Fibroblast of mammary gland (primary cell): ENCODE measurements around the gene VPS13D.

Experiments used
- DNase-seq: peaks from one replicate; pipeline ENCODE4 v3.0.0-alpha.2; 2010; ENCODE audit warnings: low read depth
- H3K4me3 ChIP-seq: 2 replicates; pipeline ENCODE4 v1.5.1; 2011; ENCODE audit warnings: low read depth, mild to moderate bottlenecking, low read length, moderate library complexity; ENCODE audit not compliant: control insufficient read depth
- TF ChIP-seq, protein P1 (sequence below): conservative IDR thresholded peaks from 2 replicates; pipeline ENCODE4 v1.5.1; 2011; ENCODE audit warnings: low read depth, low read length, inconsistent platforms; ENCODE audit not compliant: control insufficient read depth, insufficient read depth

VPS13D gene

DNA sequence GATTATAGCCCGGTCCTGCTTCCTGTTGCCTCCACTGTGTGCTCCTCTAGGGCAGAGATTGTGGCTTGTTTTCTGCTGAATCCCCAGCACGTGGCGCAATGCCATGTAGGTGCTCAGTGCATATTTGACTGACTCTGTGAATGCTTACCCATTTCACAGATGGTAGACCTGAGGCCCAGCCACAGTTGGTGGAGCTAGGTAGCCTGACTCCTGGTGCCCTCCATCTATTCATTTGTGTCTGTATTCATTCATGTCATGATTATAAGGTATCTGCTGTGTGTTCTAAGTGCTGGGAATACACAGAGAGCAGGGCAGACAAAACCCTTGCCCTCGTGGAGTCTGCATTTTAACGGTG is 40.5 kb upstream of the VPS13D start:
- H3K4me3 ChIP-seq: no peak overlapping the region
- no peak for DNase-seq
- TF ChIP-seq, protein P1, sequence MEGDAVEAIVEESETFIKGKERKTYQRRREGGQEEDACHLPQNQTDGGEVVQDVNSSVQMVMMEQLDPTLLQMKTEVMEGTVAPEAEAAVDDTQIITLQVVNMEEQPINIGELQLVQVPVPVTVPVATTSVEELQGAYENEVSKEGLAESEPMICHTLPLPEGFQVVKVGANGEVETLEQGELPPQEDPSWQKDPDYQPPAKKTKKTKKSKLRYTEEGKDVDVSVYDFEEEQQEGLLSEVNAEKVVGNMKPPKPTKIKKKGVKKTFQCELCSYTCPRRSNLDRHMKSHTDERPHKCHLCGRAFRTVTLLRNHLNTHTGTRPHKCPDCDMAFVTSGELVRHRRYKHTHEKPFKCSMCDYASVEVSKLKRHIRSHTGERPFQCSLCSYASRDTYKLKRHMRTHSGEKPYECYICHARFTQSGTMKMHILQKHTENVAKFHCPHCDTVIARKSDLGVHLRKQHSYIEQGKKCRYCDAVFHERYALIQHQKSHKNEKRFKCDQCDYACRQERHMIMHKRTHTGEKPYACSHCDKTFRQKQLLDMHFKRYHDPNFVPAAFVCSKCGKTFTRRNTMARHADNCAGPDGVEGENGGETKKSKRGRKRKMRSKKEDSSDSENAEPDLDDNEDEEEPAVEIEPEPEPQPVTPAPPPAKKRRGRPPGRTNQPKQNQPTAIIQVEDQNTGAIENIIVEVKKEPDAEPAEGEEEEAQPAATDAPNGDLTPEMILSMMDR: no peak

DNA sequence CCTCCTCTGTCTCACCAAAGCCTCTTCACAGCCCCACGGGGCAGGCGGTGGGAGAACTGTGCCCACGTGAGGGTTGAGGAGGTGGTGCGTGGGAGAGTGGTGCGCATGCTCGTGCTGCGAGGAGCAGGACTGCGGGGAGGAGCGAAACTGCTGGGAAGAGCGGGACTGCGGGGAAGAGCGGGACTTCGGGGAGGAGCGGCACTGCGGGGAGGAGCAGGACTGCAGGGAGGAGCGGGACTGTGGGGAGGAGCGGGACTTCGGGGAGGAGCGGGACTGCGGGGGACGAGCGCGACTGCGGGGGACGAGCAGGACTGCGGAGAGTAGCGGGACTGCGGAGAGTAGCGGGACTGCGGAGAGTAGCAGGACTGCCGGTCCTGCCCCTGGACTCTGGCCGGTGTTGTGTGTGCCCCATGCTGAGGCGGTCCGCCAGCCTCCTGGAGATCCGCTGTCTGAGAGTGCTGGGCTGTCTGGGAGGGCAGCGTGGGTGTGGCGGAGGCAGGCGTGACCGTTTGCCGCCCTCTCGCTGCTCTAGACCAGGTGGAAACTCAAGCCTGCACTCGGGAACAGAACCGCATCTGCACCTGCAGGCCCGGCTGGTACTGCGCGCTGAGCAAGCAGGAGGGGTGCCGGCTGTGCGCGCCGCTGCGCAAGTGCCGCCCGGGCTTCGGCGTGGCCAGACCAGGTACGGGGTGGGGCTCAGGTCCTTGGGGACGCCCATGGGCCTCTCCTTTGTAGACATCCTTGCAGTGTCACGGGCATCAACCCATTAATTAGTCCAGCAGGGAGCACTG is 38.4 kb upstream of the VPS13D start:
- TF ChIP-seq, protein P1: no peak
- H3K4me3 ChIP-seq: no peak overlapping the region
- no peak for DNase-seq

DNA sequence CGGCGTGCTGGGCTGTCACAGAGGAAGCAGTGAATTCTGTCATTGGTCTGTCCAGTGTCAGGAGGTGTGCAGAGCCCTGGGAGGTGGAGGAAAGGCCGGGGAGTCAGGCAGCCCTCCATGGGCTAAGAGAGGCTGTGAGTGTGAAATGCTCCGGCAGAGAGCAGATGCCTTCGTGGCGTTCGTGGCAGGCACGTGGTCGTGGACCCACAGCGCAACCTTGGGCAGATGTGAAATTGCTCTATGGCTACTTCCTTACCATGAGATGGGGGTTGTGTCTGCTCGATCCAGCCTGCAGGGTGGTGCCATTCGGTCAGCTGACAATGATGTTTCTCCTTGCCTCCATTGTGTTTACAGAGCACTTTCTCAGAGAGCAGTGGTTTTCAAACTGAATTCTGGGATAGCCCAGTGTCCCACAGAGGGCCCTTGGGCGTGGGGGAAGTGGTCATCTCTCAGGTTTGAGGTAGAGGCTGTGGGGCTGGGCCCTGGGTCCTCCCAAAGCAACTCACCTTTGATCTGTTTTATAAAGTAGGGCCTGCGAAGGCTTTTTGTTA is 35.1 kb upstream of the VPS13D start:
- H3K4me3 ChIP-seq: no peak overlapping the region
- no peak for DNase-seq
- TF ChIP-seq, protein P1: no peak

DNA sequence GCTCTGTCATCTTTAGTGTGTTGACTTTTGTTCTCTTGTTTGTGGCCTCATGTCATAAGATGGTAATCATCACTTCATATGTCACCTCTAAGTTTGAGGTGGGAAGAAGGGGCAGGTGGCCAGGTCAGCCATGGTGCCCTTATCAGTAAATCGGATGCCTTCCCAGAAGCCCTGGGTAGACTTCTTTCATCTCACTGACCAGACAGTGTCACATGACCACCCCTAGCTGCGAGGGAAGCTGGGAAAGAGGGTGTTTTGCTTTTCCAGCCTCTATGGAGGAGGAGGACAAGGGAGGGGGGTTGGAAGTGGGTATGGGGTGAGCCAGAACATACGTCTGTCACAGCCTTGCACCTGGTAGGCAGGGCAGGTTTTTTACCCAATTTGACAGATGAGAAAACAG is 34.4 kb upstream of the VPS13D start:
- H3K4me3 ChIP-seq: no peak overlapping the region
- DNase-seq: no peak
- TF ChIP-seq, protein P1: no peak

DNA sequence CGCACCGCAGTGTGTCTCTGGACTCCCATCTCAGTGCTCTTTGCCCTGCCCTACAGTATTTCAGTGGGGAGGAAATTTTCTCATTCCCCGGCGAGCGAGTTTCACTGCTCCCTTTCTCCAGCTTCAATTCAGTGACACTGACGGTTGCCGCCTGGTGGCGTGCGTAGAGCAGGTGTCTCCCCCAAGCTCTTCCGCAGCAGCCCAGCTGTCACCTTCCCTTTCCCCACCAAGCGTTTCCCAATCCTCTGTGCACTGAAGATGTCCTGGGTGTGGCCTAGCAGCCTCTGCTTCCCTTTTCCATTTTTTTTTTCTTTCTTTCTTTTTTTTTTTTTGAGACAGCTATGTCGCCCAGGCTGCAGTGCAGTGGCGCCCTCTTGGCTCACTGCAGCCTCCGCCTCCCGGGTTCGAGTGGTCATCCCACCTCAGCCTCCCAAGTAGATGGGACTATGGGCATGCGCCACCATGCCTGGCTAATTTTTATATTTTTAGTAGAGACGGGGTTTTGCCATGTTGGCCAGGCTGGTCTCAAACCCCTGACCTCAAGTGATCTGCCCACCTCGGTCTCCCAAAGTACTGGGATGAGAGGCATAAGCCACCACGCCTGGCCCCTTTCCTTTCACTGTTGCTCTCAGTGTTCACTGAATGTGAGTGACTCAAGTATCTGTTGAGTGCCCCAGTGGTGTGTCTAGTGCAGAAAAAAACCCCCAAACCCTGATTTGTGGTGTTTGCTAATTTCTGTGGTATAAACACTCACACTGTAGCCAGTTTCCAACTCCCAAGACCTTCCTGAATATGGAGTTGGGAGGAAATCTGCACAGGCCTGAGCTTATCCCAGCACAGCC is 33.0 kb upstream of the VPS13D start:
- DNase-seq: no peak
- TF ChIP-seq, protein P1: no peak
- H3K4me3 ChIP-seq: no peak overlapping the region

DNA sequence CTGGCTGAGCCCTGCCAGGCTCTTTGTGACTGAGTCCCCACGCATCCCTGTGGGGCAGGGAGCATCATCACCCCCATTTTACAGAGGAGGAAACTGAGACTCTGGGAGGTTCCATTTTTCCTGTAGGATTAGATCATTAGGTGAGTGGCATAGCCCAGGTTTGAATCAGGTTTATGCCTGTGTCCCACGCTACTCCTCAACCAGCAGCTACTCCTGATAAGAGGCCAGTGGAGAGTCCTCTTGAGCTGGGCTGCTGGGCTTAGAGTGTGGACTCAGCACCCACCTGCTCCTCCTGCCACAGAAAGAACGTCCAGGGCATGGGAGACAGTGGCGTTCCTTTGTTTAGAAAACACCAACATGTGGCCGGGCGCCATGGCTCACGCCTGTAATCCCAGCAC is 32.3 kb upstream of the VPS13D start:
- TF ChIP-seq, protein P1: no peak
- no peak overlapping the region for H3K4me3 ChIP-seq
- no peak for DNase-seq
